ENCODE data around the gene COL4A2.

COL4A2 gene

DNA sequence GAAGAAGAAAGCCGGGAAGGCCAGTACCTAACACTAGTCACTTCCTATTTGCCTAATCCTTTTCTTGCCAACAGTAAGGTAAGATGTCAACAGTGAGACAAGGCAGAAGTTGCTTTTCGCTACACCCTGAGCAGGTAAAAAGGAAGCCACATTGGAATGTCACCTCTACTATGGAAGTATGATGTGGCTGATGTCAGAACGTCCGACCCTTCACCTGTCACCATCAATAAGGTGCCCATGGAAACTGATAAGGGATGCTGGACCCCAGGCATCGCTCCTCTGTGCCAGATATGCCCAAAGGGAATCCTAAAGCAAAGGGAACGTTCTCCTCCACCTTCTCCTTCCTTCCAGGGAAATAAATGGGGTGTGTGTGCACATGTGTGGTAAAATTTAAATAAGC is 34.4 kb upstream of the COL4A2 start:
- H3K9ac ChIP-seq (ENCODE audit: insufficient read length, low read depth): no peak overlapping the region
- H3K9me3 ChIP-seq (ENCODE audit: insufficient read depth, low read length): no peaks in the 10 kb centered on the region
- DNase-seq (ENCODE audit: low read depth, low spot score): no peak
- peaks cover 26% of the 10 kb centered on the region for H3K36me3 ChIP-seq (ENCODE audit: insufficient read depth, insufficient read length, low read length)
- TF ChIP-seq ZNF274 (IDR thresholded peaks at IDR 0.05; ENCODE audit: low read depth, low read length) (no peak), SUZ12 (IDR thresholded peaks at IDR 0.05; ENCODE audit: extremely low read depth, insufficient read depth, insufficient read length) (no peak), YY1 (IDR thresholded peaks at IDR 0.05; ENCODE audit: insufficient read depth, insufficient read length) (no peak)
- no peaks in the 10 kb centered on the region for H3K4me1 ChIP-seq (ENCODE audit: insufficient read depth, insufficient read length)
- no peaks in the 10 kb centered on the region for H3K27me3 ChIP-seq (ENCODE audit: insufficient read depth, insufficient read length)
- no peak overlapping the region for H3K4me3 ChIP-seq (ENCODE audit: insufficient read length, low read depth)

- H3K27me3 ChIP-seq (ENCODE audit: insufficient read depth, insufficient read length): no peaks in the 10 kb centered on the region
- no peak overlapping the region for H3K9ac ChIP-seq (ENCODE audit: insufficient read length, low read depth)
- no peaks in the 10 kb centered on the region for H3K4me1 ChIP-seq (ENCODE audit: insufficient read depth, insufficient read length)
- no peaks in the 10 kb centered on the region for H3K9me3 ChIP-seq (ENCODE audit: insufficient read depth, low read length)
- no peak for DNase-seq (ENCODE audit: low read depth, low spot score)
- TF ChIP-seq SUZ12 (IDR thresholded peaks at IDR 0.05; ENCODE audit: extremely low read depth, insufficient read depth, insufficient read length) (no peak), ZNF274 (IDR thresholded peaks at IDR 0.05; ENCODE audit: low read depth, low read length) (no peak)
- no peak overlapping the region for H3K4me3 ChIP-seq (ENCODE audit: insufficient read length, low read depth)
- peaks cover 23% of the 10 kb centered on the region for H3K36me3 ChIP-seq (ENCODE audit: insufficient read depth, insufficient read length, low read length)
Observed at GRCh38 chr13:110273254-110273653, 33.8 kb upstream of the COL4A2 start.

DNA sequence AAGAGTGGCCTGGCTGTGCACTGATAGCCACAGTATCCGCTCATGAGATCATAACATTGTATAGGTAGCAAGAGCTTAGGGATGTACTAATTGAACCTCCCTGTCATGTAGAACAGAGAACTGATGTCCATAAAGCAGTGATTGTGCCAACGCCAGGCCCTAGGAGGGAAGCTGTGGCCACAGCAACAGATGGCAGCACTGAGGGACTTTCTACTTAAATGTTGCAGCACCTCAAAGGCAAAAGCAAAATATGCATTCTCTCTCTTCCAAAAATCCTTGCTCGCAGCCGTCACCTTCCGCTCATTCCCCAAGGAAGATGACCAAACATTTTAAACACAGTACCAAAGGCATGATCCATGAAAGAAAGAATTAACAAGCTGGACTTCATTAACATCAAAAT is 32.4 kb upstream of the COL4A2 start:
- no peaks in the 10 kb centered on the region for H3K9me3 ChIP-seq (ENCODE audit: insufficient read depth, low read length)
- H3K27me3 ChIP-seq (ENCODE audit: insufficient read depth, insufficient read length): no peaks in the 10 kb centered on the region
- peaks cover 13% of the 10 kb centered on the region for H3K36me3 ChIP-seq (ENCODE audit: insufficient read depth, insufficient read length, low read length)
- H3K4me3 ChIP-seq (ENCODE audit: insufficient read length, low read depth): no peak overlapping the region
- H3K9ac ChIP-seq (ENCODE audit: insufficient read length, low read depth): no peak overlapping the region
- TF ChIP-seq SUZ12 (IDR thresholded peaks at IDR 0.05; ENCODE audit: extremely low read depth, insufficient read depth, insufficient read length) (no peak), ZNF274 (IDR thresholded peaks at IDR 0.05; ENCODE audit: low read depth, low read length) (no peak), YY1 (IDR thresholded peaks at IDR 0.05; ENCODE audit: insufficient read depth, insufficient read length) (no peak)
- H3K4me1 ChIP-seq (ENCODE audit: insufficient read depth, insufficient read length): no peaks in the 10 kb centered on the region
- no peak for DNase-seq (ENCODE audit: low read depth, low spot score)

DNA sequence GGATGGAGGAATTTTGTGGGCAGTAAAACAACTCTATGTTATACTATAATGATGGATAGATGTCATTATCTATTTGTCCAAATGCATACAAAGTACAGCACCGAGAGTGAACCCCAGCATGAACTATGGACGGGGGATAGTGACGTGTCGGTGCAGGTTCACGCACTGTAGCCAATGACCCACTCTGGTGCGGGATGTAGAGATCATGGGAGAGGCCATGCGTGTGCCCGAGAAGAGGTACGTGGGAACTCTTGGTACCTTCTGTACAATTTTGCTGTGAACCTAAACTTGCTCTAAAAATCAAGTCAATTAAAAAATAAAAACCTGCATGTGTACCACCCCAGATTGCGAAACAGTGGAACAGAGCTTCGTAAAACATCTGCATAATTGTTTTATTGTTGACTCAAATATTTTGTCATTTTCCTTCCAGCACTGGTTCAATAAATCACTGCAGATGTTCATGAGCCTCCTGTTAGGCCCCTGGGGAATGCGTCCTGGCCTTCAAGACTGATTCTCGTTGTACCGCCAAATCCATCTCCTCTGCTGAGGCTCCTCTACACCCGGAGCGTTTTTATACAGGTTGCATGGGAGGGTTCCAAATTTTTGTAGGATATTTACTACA is 31.0 kb upstream of the COL4A2 start:
- H3K4me3 ChIP-seq (ENCODE audit: insufficient read length, low read depth): no peak overlapping the region
- H3K9me3 ChIP-seq (ENCODE audit: insufficient read depth, low read length): no peaks in the 10 kb centered on the region
- no peaks in the 10 kb centered on the region for H3K4me1 ChIP-seq (ENCODE audit: insufficient read depth, insufficient read length)
- H3K9ac ChIP-seq (ENCODE audit: insufficient read length, low read depth): no peak overlapping the region
- TF ChIP-seq YY1 (IDR thresholded peaks at IDR 0.05; ENCODE audit: insufficient read depth, insufficient read length) (no peak), SUZ12 (IDR thresholded peaks at IDR 0.05; ENCODE audit: extremely low read depth, insufficient read depth, insufficient read length) (no peak), ZNF274 (IDR thresholded peaks at IDR 0.05; ENCODE audit: low read depth, low read length) (no peak)
- H3K36me3 ChIP-seq (ENCODE audit: insufficient read depth, insufficient read length, low read length): peaks cover 11% of the 10 kb centered on the region
- H3K27me3 ChIP-seq (ENCODE audit: insufficient read depth, insufficient read length): no peaks in the 10 kb centered on the region
- DNase-seq (ENCODE audit: low read depth, low spot score): no peak

DNA sequence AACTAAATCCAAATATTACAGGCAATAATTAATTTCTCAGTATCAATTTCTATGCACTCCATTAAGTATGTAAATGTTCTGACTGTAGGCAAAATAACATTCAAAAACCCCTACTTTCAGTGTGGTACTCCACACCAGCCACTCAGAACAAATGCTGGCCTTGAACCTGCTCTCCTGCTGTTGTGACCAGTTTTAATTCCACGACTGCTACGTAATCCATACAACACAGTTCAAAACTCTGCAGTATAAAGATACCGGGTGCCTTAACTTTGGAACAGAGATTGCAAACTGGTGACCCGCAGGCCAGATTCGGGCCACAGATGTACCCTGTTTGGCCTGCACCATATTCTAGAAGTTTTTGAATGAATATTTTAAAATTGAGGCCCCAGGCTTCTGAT is 30.5 kb upstream of the COL4A2 start:
- no peak overlapping the region for H3K9ac ChIP-seq (ENCODE audit: insufficient read length, low read depth)
- no peak for TF ChIP-seq YY1 (IDR thresholded peaks at IDR 0.05; ENCODE audit: insufficient read depth, insufficient read length)
- no peak for TF ChIP-seq SUZ12 (IDR thresholded peaks at IDR 0.05; ENCODE audit: extremely low read depth, insufficient read depth, insufficient read length)
- TF ChIP-seq ZNF274 (IDR thresholded peaks at IDR 0.05; ENCODE audit: low read depth, low read length): no peak
- no peaks in the 10 kb centered on the region for H3K27me3 ChIP-seq (ENCODE audit: insufficient read depth, insufficient read length)
- no peaks in the 10 kb centered on the region for H3K9me3 ChIP-seq (ENCODE audit: insufficient read depth, low read length)
- H3K36me3 ChIP-seq (ENCODE audit: insufficient read depth, insufficient read length, low read length): peaks cover 11% of the 10 kb centered on the region
- H3K4me3 ChIP-seq (ENCODE audit: insufficient read length, low read depth): no peak overlapping the region
- no peaks in the 10 kb centered on the region for H3K4me1 ChIP-seq (ENCODE audit: insufficient read depth, insufficient read length)
- DNase-seq (ENCODE audit: low read depth, low spot score): no peak

GRCh38 chr13:110277357-110277975 is 29.6 kb upstream of the COL4A2 start:
- H3K4me1 ChIP-seq (ENCODE audit: insufficient read depth, insufficient read length): no peaks in the 10 kb centered on the region
- TF ChIP-seq SUZ12 (IDR thresholded peaks at IDR 0.05; ENCODE audit: extremely low read depth, insufficient read depth, insufficient read length): no peak
- TF ChIP-seq YY1 (IDR thresholded peaks at IDR 0.05; ENCODE audit: insufficient read depth, insufficient read length): no peak
- TF ChIP-seq ZNF274 (IDR thresholded peaks at IDR 0.05; ENCODE audit: low read depth, low read length): no peak
- H3K9ac ChIP-seq (ENCODE audit: insufficient read length, low read depth): no peak overlapping the region
- no peak for DNase-seq (ENCODE audit: low read depth, low spot score)
- no peak overlapping the region for H3K4me3 ChIP-seq (ENCODE audit: insufficient read length, low read depth)
- no peaks in the 10 kb centered on the region for H3K9me3 ChIP-seq (ENCODE audit: insufficient read depth, low read length)
- peaks cover 11% of the 10 kb centered on the region for H3K36me3 ChIP-seq (ENCODE audit: insufficient read depth, insufficient read length, low read length)
- no peaks in the 10 kb centered on the region for H3K27me3 ChIP-seq (ENCODE audit: insufficient read depth, insufficient read length)

DNA sequence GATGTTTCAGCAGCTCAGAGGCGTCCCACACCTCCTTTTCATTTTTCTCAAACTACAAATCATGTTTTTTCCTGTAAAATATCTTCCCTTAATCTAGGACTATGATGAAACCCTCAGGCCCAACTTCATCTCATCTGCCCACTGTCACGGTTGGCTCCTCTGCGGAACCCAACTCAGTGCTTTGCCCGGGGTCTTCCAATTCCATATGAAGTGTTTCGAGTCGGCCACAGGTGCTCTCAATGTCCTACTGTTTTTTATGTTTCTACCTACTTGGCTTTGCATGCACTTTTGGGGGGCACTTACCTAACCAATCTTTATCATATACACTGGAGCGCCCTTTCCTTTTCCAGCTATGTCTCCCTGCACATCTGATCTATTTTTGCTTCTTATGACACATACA is 28.2 kb upstream of the COL4A2 start:
- H3K4me1 ChIP-seq (ENCODE audit: insufficient read depth, insufficient read length): no peaks in the 10 kb centered on the region
- TF ChIP-seq SUZ12 (IDR thresholded peaks at IDR 0.05; ENCODE audit: extremely low read depth, insufficient read depth, insufficient read length) (no peak), YY1 (IDR thresholded peaks at IDR 0.05; ENCODE audit: insufficient read depth, insufficient read length) (no peak), ZNF274 (IDR thresholded peaks at IDR 0.05; ENCODE audit: low read depth, low read length) (no peak)
- no peak overlapping the region for H3K9ac ChIP-seq (ENCODE audit: insufficient read length, low read depth)
- DNase-seq (ENCODE audit: low read depth, low spot score): no peak
- H3K27me3 ChIP-seq (ENCODE audit: insufficient read depth, insufficient read length): no peaks in the 10 kb centered on the region
- H3K9me3 ChIP-seq (ENCODE audit: insufficient read depth, low read length): no peaks in the 10 kb centered on the region
- H3K4me3 ChIP-seq (ENCODE audit: insufficient read length, low read depth): no peak overlapping the region
- peaks cover 8% of the 10 kb centered on the region for H3K36me3 ChIP-seq (ENCODE audit: insufficient read depth, insufficient read length, low read length)
